Testis (tissue), 3 donors: Measurements from ENCODE around the gene TAB2. TPM values are rescaled to one million over a fixed set of nuclear protein-coding genes. Genes with fewer than 3 reads are reported as not detected.
"Not testable (repeated sequence)": the region's sequence is repeated elsewhere in the genome, so short reads cannot be mapped to it uniquely, and the experiment has no call there.

Source experiments
- DNase-seq: peaks from one replicate; pipeline ENCODE4 v3.0.0-alpha.2; 2019
- H3K27ac ChIP-seq, 2 donors: fragments of 200-600 bp; sonication (generic); one replicate each; pipeline ENCODE4 v1.5.1; 2019
- H3K27me3 ChIP-seq: fragments of 200-600 bp; sonication (generic); one replicate; pipeline ENCODE4 v1.5.1; 2019
- H3K36me3 ChIP-seq: fragments of 200-600 bp; sonication (generic); one replicate; pipeline ENCODE4 v1.5.1; 2017; ENCODE audit warnings: low read depth; ENCODE audit errors: missing control alignments
- H3K4me1 ChIP-seq: fragments of 200-600 bp; sonication (generic); one replicate; pipeline ENCODE4 v1.5.1; 2019
- H3K4me3 ChIP-seq, 2 donors: fragments of 200-600 bp; sonication (generic); one replicate each; pipeline ENCODE4 v1.5.1; 2017 to 2019
- H3K9me3 ChIP-seq: fragments of 200-600 bp; sonication (generic); one replicate; pipeline ENCODE4 v1.5.1; 2017
- CTCF ChIP-seq, 3 experiments: fragments of 450-650 bp in 2 of 3; fragments of 200-600 bp in 1 of 3; sonication (generic) in 1 of 3; IDR thresholded peaks; one replicate each; pipeline ENCODE4 v1.5.1; 2016 to 2019; ENCODE audit warnings: antibody characterized with exemption in 3 of 3, mild to moderate bottlenecking in 2 of 3, moderate library complexity in 1 of 3
- POLR2A ChIP-seq: fragments of 450-650 bp; IDR thresholded peaks from one replicate; pipeline ENCODE4 v1.6.1; 2017; ENCODE audit warnings: antibody characterized with exemption, mild to moderate bottlenecking, moderate library complexity
- WGBS, 2 donors: methylation state at CpG; one replicate each; pipeline ENCODE4 v1.1.5; 2018; 5-methylcytosine and 5-hydroxymethylcytosine counted together
- intact Hi-C: fragments of 100-400 bp; cut with DNase I; formaldehyde crosslinking; loops from one replicate; pipeline ENCODE4 v1.15.1; 2023; ENCODE audit warnings: low total_unique reads
- polyA plus RNA-seq: library from polyadenylated mRNA; stranded (reverse); fragments of 350-450 nt; fragmentation: Illumina TruSeq; extraction: RNeasy Lipid Tissue Mini Kit (QIAGEN cat#74804); gene quantifications from one replicate; pipeline ENCODE4 v1.2.3, GENCODE V29; 2014; ENCODE audit warnings: low read depth, low replicate concordance; ENCODE audit not compliant: insufficient read depth
- total RNA-seq, 2 donors: library from RNA; depleted of rRNA; stranded (reverse); fragments of >200 nt; gene quantifications; one replicate each; pipeline ENCODE4 v1.2.3, GENCODE V29; 2016

TAB2 gene
- total and polyA plus RNA-seq, 3 donors from 2014 or later: 45.1 to 84.7 (median 61.0) TPM

- H3K36me3 ChIP-seq: no peaks in the 10 kb centered on the region
- TF ChIP-seq POLR2A (no peak), CTCF (IDR thresholded peaks at IDR 0.05) (no peak)
- no peak overlapping the region for H3K4me3 ChIP-seq
- WGBS, 2 donors: 96% methylated on average over 1 of the region's 1 CpG
- H3K4me1 ChIP-seq: no peaks in the 10 kb centered on the region
- intact Hi-C loops: no loop called here
- H3K27me3 ChIP-seq: no peaks in the 10 kb centered on the region
- no peak overlapping the region for H3K27ac ChIP-seq
- DNase-seq: no peak
- H3K9me3 ChIP-seq: no peaks in the 10 kb centered on the region
Measured at GRCh38 chr6:149343501-149343900, 26.0 kb downstream of the TAB2 start.

GRCh38 chr6:149346078-149346477 lies 28.6 kb downstream of the TAB2 start:
- Histone ChIP-seq H3K27ac (no peak overlapping the region), H3K4me3 (no peak overlapping the region), H3K36me3 (no peaks in the 10 kb centered on the region), H3K9me3 (no peaks in the 10 kb centered on the region), H3K4me1 (no peaks in the 10 kb centered on the region), H3K27me3 (no peaks in the 10 kb centered on the region)
- WGBS, 2 donors: 85 to 90% methylated on average over 3 of the region's 3 CpGs
- DNase-seq: no peak
- TF ChIP-seq CTCF (IDR thresholded peaks at IDR 0.05): no peak
- no peak for TF ChIP-seq POLR2A
- intact Hi-C loops: no loop called here

- H3K4me1 ChIP-seq: no peaks in the 10 kb centered on the region
- DNase-seq: no peak
- H3K9me3 ChIP-seq: no peaks in the 10 kb centered on the region
- H3K27ac ChIP-seq: no peak overlapping the region
- H3K4me3 ChIP-seq: no peak overlapping the region
- intact Hi-C loops: no loop called here
- TF ChIP-seq CTCF (IDR thresholded peaks at IDR 0.05) (no peak), POLR2A (no peak)
- 68 to 69% methylated on average over 2 of the region's 2 CpGs for WGBS, 2 donors
- H3K36me3 ChIP-seq: no peaks in the 10 kb centered on the region
- H3K27me3 ChIP-seq: no peaks in the 10 kb centered on the region
Measured at GRCh38 chr6:149347067-149347466, 29.6 kb downstream of the TAB2 start.

GRCh38 chr6:149349279-149349678 lies 31.8 kb downstream of the TAB2 start:
- H3K4me3 ChIP-seq, H3K27ac ChIP-seq, H3K27me3 ChIP-seq, H3K4me1 ChIP-seq, H3K36me3 ChIP-seq, H3K9me3 ChIP-seq, intact Hi-C loops, DNase-seq: not testable (repeated sequence)
- 95 to 97% methylated on average over 6 of the region's 6 CpGs for WGBS, 2 donors

- intact Hi-C loops: no loop called here
- Histone ChIP-seq H3K36me3 (no peaks in the 10 kb centered on the region), H3K27me3 (no peaks in the 10 kb centered on the region), H3K4me1 (no peaks in the 10 kb centered on the region), H3K9me3 (no peaks in the 10 kb centered on the region), H3K27ac (no peak overlapping the region), H3K4me3 (no peak overlapping the region)
- DNase-seq: no peak
- TF ChIP-seq CTCF (IDR thresholded peaks at IDR 0.05) (no peak), POLR2A (no peak)
- WGBS, 2 donors: 87 to 90% methylated on average over 2 of the region's 2 CpGs
Measured at GRCh38 chr6:149354009-149354408, 36.5 kb downstream of the TAB2 start.
